Measurements from ENCODE around the gene PMFBP1. TPM values are rescaled to one million over a fixed set of nuclear protein-coding genes. Genes with fewer than 3 reads are reported as not detected.

The PMFBP1 gene, protein sequence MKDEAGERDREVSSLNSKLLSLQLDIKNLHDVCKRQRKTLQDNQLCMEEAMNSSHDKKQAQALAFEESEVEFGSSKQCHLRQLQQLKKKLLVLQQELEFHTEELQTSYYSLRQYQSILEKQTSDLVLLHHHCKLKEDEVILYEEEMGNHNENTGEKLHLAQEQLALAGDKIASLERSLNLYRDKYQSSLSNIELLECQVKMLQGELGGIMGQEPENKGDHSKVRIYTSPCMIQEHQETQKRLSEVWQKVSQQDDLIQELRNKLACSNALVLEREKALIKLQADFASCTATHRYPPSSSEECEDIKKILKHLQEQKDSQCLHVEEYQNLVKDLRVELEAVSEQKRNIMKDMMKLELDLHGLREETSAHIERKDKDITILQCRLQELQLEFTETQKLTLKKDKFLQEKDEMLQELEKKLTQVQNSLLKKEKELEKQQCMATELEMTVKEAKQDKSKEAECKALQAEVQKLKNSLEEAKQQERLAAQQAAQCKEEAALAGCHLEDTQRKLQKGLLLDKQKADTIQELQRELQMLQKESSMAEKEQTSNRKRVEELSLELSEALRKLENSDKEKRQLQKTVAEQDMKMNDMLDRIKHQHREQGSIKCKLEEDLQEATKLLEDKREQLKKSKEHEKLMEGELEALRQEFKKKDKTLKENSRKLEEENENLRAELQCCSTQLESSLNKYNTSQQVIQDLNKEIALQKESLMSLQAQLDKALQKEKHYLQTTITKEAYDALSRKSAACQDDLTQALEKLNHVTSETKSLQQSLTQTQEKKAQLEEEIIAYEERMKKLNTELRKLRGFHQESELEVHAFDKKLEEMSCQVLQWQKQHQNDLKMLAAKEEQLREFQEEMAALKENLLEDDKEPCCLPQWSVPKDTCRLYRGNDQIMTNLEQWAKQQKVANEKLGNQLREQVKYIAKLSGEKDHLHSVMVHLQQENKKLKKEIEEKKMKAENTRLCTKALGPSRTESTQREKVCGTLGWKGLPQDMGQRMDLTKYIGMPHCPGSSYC
- total RNA-seq, result 0.19 and 0.31 TPM in 2 replicates

DNA sequence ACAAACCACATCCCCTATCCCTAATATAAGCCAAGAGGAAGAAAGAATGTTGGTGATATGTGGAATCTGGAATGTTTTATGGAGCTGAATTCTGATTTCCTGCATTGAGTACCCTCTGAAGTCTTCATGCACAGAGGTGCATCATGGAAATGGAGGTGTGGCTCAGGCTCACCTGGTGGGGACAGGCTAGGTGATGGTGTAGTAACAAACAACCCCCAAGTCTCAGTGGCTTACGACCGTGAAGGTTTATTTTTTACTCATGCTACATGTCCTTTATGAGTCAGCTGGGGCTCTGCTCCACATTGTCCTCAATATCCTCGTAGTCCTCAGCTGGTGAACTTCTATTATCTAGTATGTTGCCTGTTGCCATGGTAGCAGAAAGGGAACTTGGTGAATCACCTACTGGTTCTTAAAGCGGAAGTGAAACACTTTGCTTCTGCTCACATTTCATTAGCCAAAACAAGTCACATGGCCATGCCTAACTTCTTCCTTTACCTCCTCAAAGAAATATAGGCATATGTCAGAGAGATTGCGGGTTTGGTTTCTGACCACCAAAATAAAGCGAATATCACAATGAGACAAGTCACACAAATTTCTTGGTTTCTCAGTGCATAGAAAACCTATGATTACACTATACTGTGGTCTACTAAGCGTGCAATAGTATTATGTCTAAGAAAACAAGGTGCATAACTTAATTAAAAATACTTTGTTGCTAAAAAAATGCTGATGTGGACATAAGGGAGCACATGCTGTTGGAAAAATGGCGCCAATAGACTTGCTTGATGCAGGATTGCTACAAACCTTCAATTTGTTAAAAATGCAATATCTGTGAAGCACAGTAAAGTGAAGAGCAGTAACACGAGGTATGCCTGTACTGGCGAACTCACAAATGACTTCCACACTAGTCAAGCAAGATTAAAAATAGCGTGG, at the start of gene PMFBP1:
Gene PMFBP1, minus strand, starts transcription at position 51 of the 930 bp plus-strand sequence. CDS start 947 bp downstream, outside the sequence.

DNA sequence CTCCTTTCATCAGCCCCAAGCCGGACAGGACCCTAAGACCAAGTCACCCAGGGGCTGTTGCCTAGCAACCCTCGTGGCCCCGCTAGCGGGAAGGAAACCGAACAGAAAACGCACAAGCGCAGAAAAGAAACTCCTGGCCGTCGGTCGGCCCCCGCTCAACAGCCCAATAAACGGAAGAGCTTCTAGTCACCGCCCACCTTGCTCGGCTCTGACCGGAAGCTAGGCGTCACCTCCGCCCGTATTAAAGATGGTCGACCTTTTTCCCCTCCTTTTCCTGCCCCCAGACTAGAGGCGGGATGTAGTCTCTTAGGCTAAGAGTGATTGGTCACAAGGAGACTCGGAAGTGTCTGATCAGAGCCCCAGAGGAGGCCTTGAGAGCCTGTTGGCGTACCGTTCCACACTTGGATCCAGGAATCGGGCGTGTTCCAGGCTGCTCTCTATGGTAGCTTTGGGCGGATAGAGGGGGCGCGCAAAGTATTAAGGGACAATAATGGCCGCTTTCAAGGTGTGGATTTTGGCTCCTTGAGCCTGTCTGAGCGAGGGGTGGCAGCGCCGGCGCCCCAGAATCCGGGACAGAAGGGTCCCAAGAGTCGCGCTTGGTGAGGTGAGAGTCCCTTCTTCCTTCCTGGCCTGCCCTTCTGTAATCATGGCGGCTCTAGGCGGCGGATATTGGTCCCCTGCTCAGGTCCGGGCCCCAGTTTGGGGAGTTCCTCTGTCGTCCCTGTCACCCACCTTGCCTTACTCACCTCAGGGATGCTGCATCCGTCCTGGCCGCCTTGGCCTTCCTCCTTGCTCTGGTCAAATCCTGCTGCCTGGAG, 78.3 kb downstream of the PMFBP1 start, which contains the start of the genes DHX38 and TXNL4B:
Gene DHX38, plus strand, starts transcription at position 400 of the 818 bp plus-strand sequence. CDS start 2,311 bp downstream, outside the sequence.
Gene TXNL4B, minus strand, starts transcription at position 173 of the 818 bp plus-strand sequence. CDS start 2,871 bp downstream, outside the sequence.

Other genes starting within 250 kb of the PMFBP1 start
- not detected in 2 replicates for gene PKD1L3, start 171.8 kb downstream of the PMFBP1 start, total RNA-seq
- gene DHODH, start 163.4 kb downstream of the PMFBP1 start, total RNA-seq, result 4.2 and 6.6 TPM in 2 replicates
- gene HP, start 117.7 kb downstream of the PMFBP1 start, total RNA-seq, result not detected in 2 replicates
- not detected in 2 replicates for gene HPR, start 108.9 kb downstream of the PMFBP1 start, total RNA-seq
- gene TXNL4B, start 78.5 kb downstream of the PMFBP1 start, total RNA-seq, result 7.8 and 9.1 TPM in 2 replicates
- gene DHX38, start 78.3 kb downstream of the PMFBP1 start, total RNA-seq, result 32.5 and 37.7 TPM in 2 replicates